ENCODE data around the gene PLEKHA6. TPM values are rescaled to one million over a fixed set of nuclear protein-coding genes. Genes with fewer than 3 reads are reported as not detected.

The PLEKHA6 gene
- total and polyA plus RNA-seq, 10 donors, result 0.47 to 6.5 (median 2.7) TPM

DNA sequence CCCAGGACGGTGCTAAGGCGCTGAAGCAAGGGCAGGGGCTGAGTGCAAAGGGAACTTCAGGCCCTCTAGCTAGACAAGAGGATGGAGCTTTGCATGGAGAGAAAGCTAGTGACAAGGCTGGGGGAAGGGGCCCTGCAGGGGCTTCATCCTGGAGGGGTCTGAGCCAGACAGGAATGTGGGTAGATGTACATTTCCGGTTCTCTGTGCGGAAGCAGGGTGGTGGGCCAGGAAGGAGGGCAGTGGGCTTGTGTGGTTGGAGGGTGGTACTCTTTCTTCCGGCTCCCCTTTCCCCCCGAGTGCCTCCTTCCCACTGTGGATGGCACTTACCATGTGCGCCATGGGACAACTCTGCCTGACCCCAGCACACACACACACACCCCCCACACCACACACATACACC lies 165.0 kb downstream of the PLEKHA6 start:
- no peak overlapping the region for H3K4me3 ChIP-seq
- no peaks in the 10 kb centered on the region for H3K9me3 ChIP-seq
- peak; percentile 20 for DNase-seq
- H3K27ac ChIP-seq, result no peak overlapping the region
- H3K4me1 ChIP-seq, result peaks cover 0 to 13% (median 6%) of the 10 kb centered on the region in 6 donors
- WGBS, 5 donors, result 25 to 36% (median 33%) methylated on average over 4 to 7 of the region's 7 CpGs
- intact Hi-C loops (cut with DNase I; ENCODE audit: low total_unique reads), result no loop called here
- peaks cover 0 to 74% (median 16%) of the 10 kb centered on the region in 7 donors for H3K27me3 ChIP-seq (replicated peaks in 1 of 7)
- TF ChIP-seq, protein P1, sequence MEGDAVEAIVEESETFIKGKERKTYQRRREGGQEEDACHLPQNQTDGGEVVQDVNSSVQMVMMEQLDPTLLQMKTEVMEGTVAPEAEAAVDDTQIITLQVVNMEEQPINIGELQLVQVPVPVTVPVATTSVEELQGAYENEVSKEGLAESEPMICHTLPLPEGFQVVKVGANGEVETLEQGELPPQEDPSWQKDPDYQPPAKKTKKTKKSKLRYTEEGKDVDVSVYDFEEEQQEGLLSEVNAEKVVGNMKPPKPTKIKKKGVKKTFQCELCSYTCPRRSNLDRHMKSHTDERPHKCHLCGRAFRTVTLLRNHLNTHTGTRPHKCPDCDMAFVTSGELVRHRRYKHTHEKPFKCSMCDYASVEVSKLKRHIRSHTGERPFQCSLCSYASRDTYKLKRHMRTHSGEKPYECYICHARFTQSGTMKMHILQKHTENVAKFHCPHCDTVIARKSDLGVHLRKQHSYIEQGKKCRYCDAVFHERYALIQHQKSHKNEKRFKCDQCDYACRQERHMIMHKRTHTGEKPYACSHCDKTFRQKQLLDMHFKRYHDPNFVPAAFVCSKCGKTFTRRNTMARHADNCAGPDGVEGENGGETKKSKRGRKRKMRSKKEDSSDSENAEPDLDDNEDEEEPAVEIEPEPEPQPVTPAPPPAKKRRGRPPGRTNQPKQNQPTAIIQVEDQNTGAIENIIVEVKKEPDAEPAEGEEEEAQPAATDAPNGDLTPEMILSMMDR (IDR thresholded peaks at IDR 0.05 in 8 of 11, conservative IDR thresholded peaks at IDR 0.05 in 3 of 11), result no peak
- TF ChIP-seq POLR2AphosphoS5 (IDR thresholded peaks at IDR 0.05) (no peak), POLR2A (IDR thresholded peaks at IDR 0.05) (no peak)
- no peaks in the 10 kb centered on the region for H3K36me3 ChIP-seq

DNA sequence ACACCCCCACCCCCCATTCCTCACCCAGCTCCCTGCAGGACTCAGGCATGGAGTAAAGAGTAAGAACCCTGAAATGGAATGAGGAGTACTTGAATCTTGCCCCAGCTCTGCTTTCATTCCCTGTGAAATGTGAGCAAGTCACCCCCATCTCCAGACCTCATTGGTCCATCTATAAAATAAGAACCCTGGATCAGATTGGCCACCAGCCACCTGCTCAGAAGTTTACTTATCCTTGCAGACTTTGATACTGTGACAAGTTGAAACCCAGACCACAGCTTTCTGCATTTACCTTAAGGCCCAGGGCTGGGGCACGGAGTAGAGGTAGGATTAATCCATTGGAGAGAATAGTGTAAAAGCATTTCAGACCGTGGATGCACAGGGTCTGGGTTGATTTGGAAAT lies 165.6 kb downstream of the PLEKHA6 start:
- DNase-seq, result peak; percentile 9
- intact Hi-C loops (cut with DNase I; ENCODE audit: low total_unique reads), result no loop called here
- no peak overlapping the region for H3K4me3 ChIP-seq
- H3K4me1 ChIP-seq, result peaks cover 0 to 17% (median 6%) of the 10 kb centered on the region in 6 donors
- H3K27me3 ChIP-seq (replicated peaks in 1 of 7), result peaks cover 0 to 80% (median 21%) of the 10 kb centered on the region in 7 donors
- no peaks in the 10 kb centered on the region for H3K36me3 ChIP-seq
- 68 to 86% (median 82%) methylated on average over 2 of the region's 2 CpGs for WGBS, 5 donors
- no peaks in the 10 kb centered on the region for H3K9me3 ChIP-seq
- no peak overlapping the region for H3K27ac ChIP-seq
- TF ChIP-seq, protein P1 (IDR thresholded peaks at IDR 0.05 in 8 of 11, conservative IDR thresholded peaks at IDR 0.05 in 3 of 11), result no peak
- TF ChIP-seq POLR2A (IDR thresholded peaks at IDR 0.05) (no peak), POLR2AphosphoS5 (IDR thresholded peaks at IDR 0.05) (no peak)

DNA sequence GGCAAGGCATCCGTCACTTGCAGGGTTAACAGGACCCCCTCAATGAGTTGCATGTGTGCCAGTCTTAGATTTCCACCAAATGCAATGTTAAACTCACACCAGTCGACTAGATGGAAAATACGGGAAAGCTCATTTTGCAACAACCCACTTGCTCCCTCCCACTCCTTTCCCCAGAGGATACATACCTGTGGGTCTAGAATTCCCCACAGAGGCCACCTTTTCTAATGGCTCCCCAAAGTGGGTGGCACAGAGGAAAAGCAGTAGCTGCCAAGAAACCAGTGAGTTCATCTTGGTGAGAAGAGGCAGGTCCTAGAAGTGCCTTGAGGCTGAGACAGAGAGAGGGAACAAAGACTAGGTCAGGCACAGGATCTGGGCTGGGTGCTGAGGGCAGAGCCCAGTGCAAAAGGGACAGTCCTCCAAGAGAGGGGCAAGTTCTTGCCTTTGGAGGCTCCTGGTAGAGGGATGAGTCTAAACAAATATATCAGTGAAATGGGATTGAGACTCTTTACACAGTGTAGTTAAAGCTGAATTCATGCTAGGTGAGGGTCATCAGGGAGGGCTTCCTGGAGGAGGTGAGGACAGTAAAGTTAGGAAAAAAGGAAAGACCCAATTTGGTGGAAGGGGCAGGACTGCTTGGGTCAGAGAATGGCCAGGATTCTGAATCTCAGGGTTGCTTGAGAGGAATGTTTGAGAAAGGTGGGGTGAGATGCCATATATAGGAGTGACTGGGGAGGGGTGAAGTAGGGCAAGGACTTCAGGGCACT lies 167.0 kb downstream of the PLEKHA6 start:
- TF ChIP-seq, protein P1 (IDR thresholded peaks at IDR 0.05 in 8 of 11, conservative IDR thresholded peaks at IDR 0.05 in 3 of 11), result no peak
- no peak for TF ChIP-seq POLR2A (IDR thresholded peaks at IDR 0.05)
- no peak for TF ChIP-seq POLR2AphosphoS5 (IDR thresholded peaks at IDR 0.05)
- intact Hi-C loops (cut with DNase I; ENCODE audit: low total_unique reads), result no loop called here
- no peak overlapping the region for H3K27ac ChIP-seq
- WGBS, 5 donors, result 73 to 90% (median 79%) methylated on average over 3 of the region's 3 CpGs
- H3K9me3 ChIP-seq, result no peaks in the 10 kb centered on the region
- DNase-seq, result no peak
- no peak overlapping the region for H3K4me3 ChIP-seq
- peaks cover 0 to 17% (median 6%) of the 10 kb centered on the region in 6 donors for H3K4me1 ChIP-seq
- H3K27me3 ChIP-seq (replicated peaks in 1 of 7), result peaks cover 0 to 81% (median 33%) of the 10 kb centered on the region in 7 donors
- no peaks in the 10 kb centered on the region for H3K36me3 ChIP-seq

DNA sequence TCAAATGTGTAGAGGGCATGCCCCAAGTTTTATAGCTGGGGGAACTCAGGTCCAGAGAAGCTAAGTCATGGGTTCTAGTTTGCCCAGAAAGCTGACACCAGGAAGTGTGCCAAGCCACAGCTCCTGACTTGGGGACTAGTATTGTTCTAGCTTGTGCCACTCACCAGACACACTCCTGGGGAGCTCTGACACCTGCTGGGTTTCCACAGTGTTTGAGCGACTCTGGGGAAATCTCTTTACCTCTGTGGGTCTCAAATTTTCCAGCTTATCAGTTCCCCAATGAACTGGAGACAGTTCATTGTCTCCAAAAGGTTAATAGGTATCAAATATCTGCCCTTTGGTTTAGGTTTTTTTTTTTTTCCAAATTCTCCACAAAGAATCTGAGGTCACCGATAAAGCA lies 167.7 kb downstream of the PLEKHA6 start:
- 83 to 92% (median 89%) methylated on average over 2 of the region's 2 CpGs for WGBS, 5 donors
- DNase-seq, result no peak
- no peak overlapping the region for H3K4me3 ChIP-seq
- peaks cover 0 to 17% (median 6%) of the 10 kb centered on the region in 6 donors for H3K4me1 ChIP-seq
- no peaks in the 10 kb centered on the region for H3K36me3 ChIP-seq
- intact Hi-C loops (cut with DNase I; ENCODE audit: low total_unique reads), result no loop called here
- H3K27ac ChIP-seq, result no peak overlapping the region
- H3K27me3 ChIP-seq (replicated peaks in 1 of 7), result peaks cover 0 to 86% (median 38%) of the 10 kb centered on the region in 7 donors
- no peaks in the 10 kb centered on the region for H3K9me3 ChIP-seq
- no peak for TF ChIP-seq POLR2AphosphoS5 (IDR thresholded peaks at IDR 0.05)
- TF ChIP-seq POLR2A (IDR thresholded peaks at IDR 0.05), result no peak
- TF ChIP-seq, protein P1 (IDR thresholded peaks at IDR 0.05 in 8 of 11, conservative IDR thresholded peaks at IDR 0.05 in 3 of 11), result no peak
